Heart right ventricle (tissue), 16 donors: ENCODE measurements around the gene ADGRA1. TPM values are rescaled to one million over a fixed set of nuclear protein-coding genes. Genes with fewer than 3 reads are reported as not detected.
A peak's percentile ranks its signal among the peaks of the same experiment; 100 is the strongest.

Experiments
- ATAC-seq, 8 donors: fragments of 200-7000 bp; cut with Tn5 transposase; one replicate each; pipeline ENCODE4 v1.9.1; 2020; ENCODE audit warnings: mild to moderate bottlenecking in 8 of 8, moderate library complexity in 8 of 8, moderate number of reproducible peaks in 1 of 8
- DNase-seq, 2 donors: peaks; one replicate each; pipeline ENCODE4 v3.0.0-alpha.2; 2020
- H3K27ac ChIP-seq, 10 donors: fragments of 200-600 bp; sonication (generic) in 2 of 10; one replicate each; pipeline versions ENCODE4 v1.5.0 to v1.8.0; 2020 to 2022; ENCODE audit warnings: mild to moderate bottlenecking in 3 of 10
- H3K27me3 ChIP-seq, 7 donors: fragments of 200-600 bp; one replicate each; pipeline ENCODE4 v1.8.0; 2021 to 2022; ENCODE audit warnings: mild to moderate bottlenecking in 2 of 7
- H3K36me3 ChIP-seq, 9 donors: fragments of 200-600 bp; sonication (generic) in 1 of 9; one replicate each; pipeline versions ENCODE4 v1.5.0 to v1.8.0; 2020 to 2022; ENCODE audit warnings: mild to moderate bottlenecking in 2 of 9
- H3K4me1 ChIP-seq, 9 donors: fragments of 200-600 bp; sonication (generic) in 1 of 9; one replicate each; pipeline versions ENCODE4 v1.5.0 to v1.8.0; 2020 to 2022; ENCODE audit warnings: mild to moderate bottlenecking in 4 of 9
- H3K4me3 ChIP-seq, 10 donors: fragments of 200-600 bp; sonication (generic) in 2 of 10; one replicate each; pipeline versions ENCODE4 v1.5.0 to v1.8.0; 2020 to 2022; ENCODE audit warnings: mild to moderate bottlenecking in 7 of 10, moderate library complexity in 2 of 10
- H3K9me3 ChIP-seq, 11 donors: fragments of 200-600 bp in 10 of 11; sonication (generic) in 2 of 11; one replicate each; pipeline versions ENCODE4 v1.5.0 to v1.8.0; 2013 to 2022; ENCODE audit warnings: mild to moderate bottlenecking in 2 of 11, control low read depth in 1 of 11, moderate library complexity in 1 of 11
- CTCF ChIP-seq, 9 donors: fragments of 200-600 bp; sonication (generic) in 2 of 9; IDR thresholded peaks; one replicate each; pipeline versions ENCODE4 v1.5.0 to v1.8.0; 2021 to 2022; ENCODE audit warnings: antibody characterized with exemption in 9 of 9, mild to moderate bottlenecking in 5 of 9, moderate library complexity in 1 of 9
- WGBS, 2 donors: extraction: QIAGEN DNeasy Blood & Tissue Kit; methylation state at CpG; one replicate each; pipeline ENCODE4 v1.1.7; 2013; ENCODE audit warnings: inconsistent platforms in 1 of 2; 5-methylcytosine and 5-hydroxymethylcytosine counted together
- intact Hi-C, 10 donors: fragments of 100-400 bp; cut with DNase I; formaldehyde crosslinking; loops; one replicate each; pipeline versions ENCODE4 v1.11.1 to v1.14.2; 2022
- polyA plus RNA-seq, 2 donors: library from polyadenylated mRNA; stranded (reverse); fragments of 200-250 nt; gene quantifications; one replicate each; pipeline ENCODE4 v1.2.3, GENCODE V29; 2013
- total RNA-seq, 10 donors: library from RNA; stranded (reverse); fragmentation: NEBNext Ultra II Directional in 3 of 10; extraction: Animal tissue kit (Norgen Biotek cat#: 25700) in 3 of 10; gene quantifications; one replicate each; pipeline versions ENCODE4 v1.2.1 to v1.2.4, GENCODE V29; 2021 to 2023
- donor health status: Arrhythmogenic right ventricular cardiomyopathy.
- donor health status: ischemic (EF 13 %, LVEDD 7.1; RV severe dilation, severe dysfunction).
- donor health status: healthy with polysubstance abuse.
- donor health status: DM: no; HTN: yes; CAD: no.
- donor health status: DM: no; HTN: no; CAD: no.
- donor health status: ischemic (EF 25% LVEDD 6.9; RV normal size, moderate dysfunction).
- donor health status: ischemic (EF 25% LVEDD 5.7; RV mildly dilated, moderate dysfunction).
- donor health status: healthy.
- donor health status: DM: yes; HTN: yes; CAD: no.
- donor health status: Ischemic cardiomyopathy.
- donor health status: ischemic (EF 35%, LVEDD 5.7; RV mildly dilated, moderate dysfunction).
- donor health status: nonischemic (EF 11% LVEDD 7.7; RV severe dilation, severe dysfunction).
- donor health status: DM: yes; HTN: yes; CAD: no.
- donor health status: PGD.
- donor health status: ischemic (EF 29% LVEDD 5.4; RV normal size, mild dysfunction).
- donor health status: nonischemic (EF 23%, LVEDD 6.1; RV moderate dilation, normal function).

ADGRA1 gene
- total and polyA plus RNA-seq, 12 donors, result under 0.01 to 0.21 (median 0.11) TPM; not detected in 6

- intact Hi-C loops, result no loop called here
Observed at GRCh38 chr10:133132473-133133291, 45.0 kb downstream of the ADGRA1 start.

GRCh38 chr10:133133471-133134231 is 45.9 kb downstream of the ADGRA1 start:
- WGBS, 2 donors, result 75 to 83% methylated on average over 20 of the region's 20 CpGs
- Histone ChIP-seq H3K36me3 (no peaks in the 10 kb centered on the region), H3K27ac (no peak overlapping the region), H3K4me3 (no peak overlapping the region), H3K4me1 (no peaks in the 10 kb centered on the region), H3K9me3 (no peaks in the 10 kb centered on the region), H3K27me3 (peaks cover 0 to 6% (median 0%) of the 10 kb centered on the region in 7 donors)
- TF ChIP-seq CTCF (IDR thresholded peaks at IDR 0.05), result no peak
- DNase-seq, result no peak
- intact Hi-C loops, result no loop called here
- ATAC-seq, result peak in 1 of 8 donors; percentile 23

More at GRCh38 chr10:133132473-133133291, 45.0 kb downstream of the ADGRA1 start:
- no peak for TF ChIP-seq CTCF (IDR thresholded peaks at IDR 0.05)
- H3K27ac ChIP-seq, result no peak overlapping the region
- no peaks in the 10 kb centered on the region for H3K9me3 ChIP-seq
- ATAC-seq (peak in 1 of 8 donors; percentile 21), DNase-seq (no peak)
- H3K36me3 ChIP-seq, result no peaks in the 10 kb centered on the region
- no peaks in the 10 kb centered on the region for H3K4me1 ChIP-seq
- H3K27me3 ChIP-seq, result peaks cover 0 to 8% (median 0%) of the 10 kb centered on the region in 7 donors
- H3K4me3 ChIP-seq, result no peak overlapping the region
- 84 to 86% methylated on average over 26 of the region's 26 CpGs for WGBS, 2 donors

- ATAC-seq (no peak), DNase-seq (no peak)
Observed at GRCh38 chr10:133134411-133135115, 46.8 kb downstream of the ADGRA1 start.

More at GRCh38 chr10:133134411-133135115, 46.8 kb downstream of the ADGRA1 start:
- Histone ChIP-seq H3K4me3 (no peak overlapping the region), H3K4me1 (no peaks in the 10 kb centered on the region), H3K36me3 (no peaks in the 10 kb centered on the region), H3K27me3 (peaks cover 0 to 2% (median 0%) of the 10 kb centered on the region in 7 donors), H3K27ac (no peak overlapping the region), H3K9me3 (no peaks in the 10 kb centered on the region)
- no peak for TF ChIP-seq CTCF (IDR thresholded peaks at IDR 0.05)
- intact Hi-C loops, result no loop called here
- WGBS, 2 donors, result 71 to 76% methylated on average over 20 of the region's 20 CpGs
